GM18858 (cell line): ENCODE measurements around the gene ACO1.
"Not testable (repeated sequence)": the region's sequence is repeated elsewhere in the genome, so short reads cannot be mapped to it uniquely, and the experiment has no call there.

ENCODE experiments used
- ATAC-seq: cut with Tn5 transposase; IDR thresholded peaks from one replicate; pipeline ENCODE4 v1.9.1; 2021; ENCODE audit not compliant: unreplicated experiment

The ACO1 gene

GRCh38 chr9:32384364-32385151 is at the start of gene ACO1:
ACO1 (plus strand) TSS chr9:32384643; CDS start chr9:32405507, 20,864 bp downstream.
- ATAC-seq: peak; percentile 95

- ATAC-seq: no peak
Observed at GRCh38 chr9:32334916-32335895, 49.2 kb upstream of the ACO1 start.

GRCh38 chr9:32339424-32339823 is 45.0 kb upstream of the ACO1 start:
- ATAC-seq: peak; percentile 65

- ATAC-seq: no peak
Observed at GRCh38 chr9:32340361-32340760, 44.1 kb upstream of the ACO1 start.

- ATAC-seq: no peak
Observed at GRCh38 chr9:32344551-32345182, 39.8 kb upstream of the ACO1 start.

- ATAC-seq: no peak
Observed at GRCh38 chr9:32345243-32345642, 39.2 kb upstream of the ACO1 start.

GRCh38 chr9:32347571-32347970 is 36.9 kb upstream of the ACO1 start:
- ATAC-seq: no peak

GRCh38 chr9:32348106-32348695 is 36.2 kb upstream of the ACO1 start:
- no peak for ATAC-seq

- ATAC-seq: no peak
Observed at GRCh38 chr9:32349013-32349412, 35.4 kb upstream of the ACO1 start.

- no peak for ATAC-seq
Observed at GRCh38 chr9:32350682-32351081, 33.8 kb upstream of the ACO1 start.

- ATAC-seq: no peak
Observed at GRCh38 chr9:32351845-32352244, 32.6 kb upstream of the ACO1 start.

GRCh38 chr9:32353476-32353875 is 31.0 kb upstream of the ACO1 start:
- ATAC-seq: not testable (repeated sequence)

- no peak for ATAC-seq
Observed at GRCh38 chr9:32359452-32359851, 25.0 kb upstream of the ACO1 start.

GRCh38 chr9:32360983-32361673 is 23.3 kb upstream of the ACO1 start:
- no peak for ATAC-seq

GRCh38 chr9:32371279-32371678 is 13.2 kb upstream of the ACO1 start:
- ATAC-seq: no peak

- ATAC-seq: no peak
Observed at GRCh38 chr9:32371679-32372078, 12.8 kb upstream of the ACO1 start.

- ATAC-seq: no peak
Observed at GRCh38 chr9:32376285-32376684, 8.2 kb upstream of the ACO1 start.

GRCh38 chr9:32378496-32378895 is 5.9 kb upstream of the ACO1 start:
- peak; percentile 76 for ATAC-seq

- ATAC-seq: peak; percentile 81
Observed at GRCh38 chr9:32378993-32379729, 5.3 kb upstream of the ACO1 start.

- ATAC-seq: no peak
Observed at GRCh38 chr9:32380944-32381343, 3.5 kb upstream of the ACO1 start.
